ENCODE data around the gene CLOCK.

CLOCK gene

DNA sequence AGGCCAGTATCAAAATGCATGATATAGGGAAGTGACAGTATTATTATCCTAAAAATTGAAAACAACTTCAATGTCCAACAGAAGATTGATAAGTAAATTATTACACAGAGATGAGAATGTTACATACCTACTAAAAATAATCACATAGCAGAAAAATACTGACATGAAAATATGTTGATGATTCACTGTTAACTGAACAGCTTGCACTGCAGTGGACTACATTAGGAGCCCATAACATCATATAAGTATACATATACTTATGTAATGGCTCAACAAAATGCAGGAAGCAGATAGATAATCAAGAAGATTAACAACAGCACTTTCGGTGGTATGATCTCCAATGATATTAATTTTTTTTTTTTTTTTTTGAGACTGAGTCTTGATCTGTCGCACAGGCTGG, 7.1 kb downstream of the CLOCK start:
- DNase-seq, result no peak

DNA sequence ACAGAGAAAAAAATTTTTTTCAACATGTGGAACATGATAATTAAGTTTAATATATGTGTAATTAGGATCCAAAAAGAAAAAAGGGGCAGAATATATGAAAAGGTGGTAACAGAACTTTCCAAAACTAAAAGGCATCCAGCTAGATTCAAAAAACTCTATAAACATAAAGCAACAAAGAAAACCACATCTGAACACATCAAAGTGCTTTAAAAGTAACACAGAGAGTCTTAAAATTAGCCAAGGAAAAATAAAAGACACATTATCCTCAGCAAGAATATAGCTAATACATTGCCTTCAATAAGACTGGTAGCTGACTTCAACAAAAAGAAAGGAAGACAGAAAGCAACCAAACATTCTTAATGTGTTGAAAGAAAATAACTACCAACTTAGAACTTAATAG, 8.2 kb downstream of the CLOCK start:
- no peak for DNase-seq

DNA sequence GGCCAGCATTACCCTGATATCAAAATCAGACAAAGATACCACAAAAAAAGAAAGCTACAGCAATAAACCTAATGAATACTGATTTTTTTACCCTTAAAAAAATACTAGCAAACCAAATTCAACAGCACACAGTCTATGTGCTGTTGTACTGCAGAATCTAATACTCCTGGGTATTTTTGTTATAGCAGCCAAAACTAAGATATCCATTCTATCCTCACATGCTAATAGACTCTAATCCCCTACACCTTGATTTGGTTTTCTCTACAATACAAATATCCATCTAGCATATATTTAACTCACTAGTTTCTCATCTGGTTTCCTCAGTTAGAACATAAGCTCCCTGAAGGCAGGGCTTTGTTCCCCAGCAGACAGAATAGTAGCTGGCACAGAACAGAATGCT, 12.4 kb downstream of the CLOCK start:
- DNase-seq, result no peak

GRCh38 chr4:55530691-55531090, 16.0 kb downstream of the CLOCK start:
- peak; percentile 16 for DNase-seq

DNA sequence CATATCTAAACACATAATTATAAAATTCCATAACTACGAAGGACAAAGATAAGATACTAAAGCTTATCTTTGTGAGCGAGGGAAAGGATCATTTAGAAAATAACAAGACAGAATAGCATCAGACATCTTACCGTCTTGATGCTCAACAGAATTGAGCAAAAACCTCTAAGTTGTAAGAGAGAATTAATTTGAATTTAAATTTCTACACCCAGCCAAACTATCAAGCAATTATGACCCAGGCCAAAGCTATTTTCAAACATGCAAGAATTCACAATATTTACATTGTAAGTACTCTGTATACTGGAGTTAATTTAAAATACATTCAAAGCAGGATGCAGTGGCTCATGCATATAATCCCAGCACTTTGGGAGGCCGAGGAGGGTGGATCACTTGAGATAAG, 16.5 kb downstream of the CLOCK start:
- no peak for DNase-seq

DNA sequence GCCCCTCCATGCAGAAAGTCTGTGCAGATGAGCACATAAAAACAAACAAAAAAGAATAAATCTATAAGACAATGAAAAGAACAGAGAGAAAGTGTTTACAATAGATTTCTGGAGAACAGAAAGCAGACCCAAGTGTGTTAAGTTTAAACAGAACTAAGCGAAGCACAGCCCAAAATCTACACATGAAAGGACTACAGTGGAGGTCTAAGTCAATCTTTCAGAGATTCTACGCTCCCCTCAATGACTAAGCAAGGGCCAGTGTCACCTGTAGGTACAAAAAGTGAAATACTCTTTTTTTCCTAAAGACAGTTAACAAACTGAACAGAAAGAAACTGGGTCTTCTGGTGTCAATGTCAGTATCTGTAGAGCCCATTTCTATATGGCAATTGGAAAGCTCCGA, 18.2 kb downstream of the CLOCK start:
- DNase-seq, result no peak

- DNase-seq, result no peak
These were observed 21.7 kb downstream of the CLOCK start for GRCh38 chr4:55524844-55525571.

DNA sequence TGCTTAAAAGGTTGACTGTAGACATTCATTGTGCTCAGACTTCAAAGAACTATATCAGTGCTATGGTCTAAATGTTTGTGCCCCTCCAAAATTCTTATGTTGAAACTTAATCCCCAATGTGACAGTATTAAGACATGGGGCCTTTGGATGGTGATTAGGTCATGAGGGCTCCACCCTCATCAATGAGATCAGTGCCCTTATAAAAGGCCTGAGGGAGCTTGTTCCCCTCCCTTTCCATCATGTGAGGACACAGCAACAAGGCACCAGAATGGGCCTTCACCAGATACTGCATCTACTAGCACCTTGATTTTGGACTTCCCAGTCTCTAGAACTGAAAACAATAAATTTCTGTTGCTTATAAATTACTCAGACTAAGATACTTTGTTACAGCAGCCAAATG, 28.3 kb downstream of the CLOCK start:
- no peak for DNase-seq

DNA sequence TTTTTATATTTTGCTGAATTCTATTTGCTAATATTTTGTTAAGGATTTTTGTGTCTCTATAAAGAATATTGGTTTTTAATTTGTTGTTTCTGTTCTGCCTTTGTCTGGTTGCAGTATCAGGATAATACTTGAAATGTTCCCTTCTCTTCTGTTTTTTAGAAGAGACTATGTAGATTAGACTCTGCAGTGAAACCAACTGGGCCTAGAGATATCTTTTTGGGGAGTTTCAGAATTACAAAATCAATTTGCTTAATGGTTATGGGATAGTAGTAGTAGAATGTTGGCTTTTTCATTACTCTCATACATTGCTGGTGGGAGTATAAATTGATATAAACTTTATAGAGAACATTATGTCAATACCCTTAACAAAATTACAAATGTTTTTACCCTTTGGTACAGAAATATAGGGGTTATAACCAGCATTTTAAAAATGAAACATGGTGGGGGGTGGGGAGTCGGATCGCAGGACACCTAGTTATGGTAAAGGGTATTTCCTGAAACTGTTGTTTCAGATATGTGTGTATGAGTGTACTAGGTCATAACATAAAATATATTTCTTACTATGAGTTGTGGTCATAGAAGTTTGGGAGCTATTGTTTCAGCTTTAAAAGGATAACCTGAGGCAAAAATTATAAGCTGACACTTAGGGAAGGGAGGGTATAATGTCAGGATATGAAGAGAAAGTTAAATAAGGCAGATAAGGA, 29.0 kb downstream of the CLOCK start:
- no peak for DNase-seq

GRCh38 chr4:55512922-55513571, 33.7 kb downstream of the CLOCK start:
- no peak for DNase-seq

GRCh38 chr4:55512077-55512476, 34.6 kb downstream of the CLOCK start:
- DNase-seq, result no peak

GRCh38 chr4:55510685-55511084, 36.0 kb downstream of the CLOCK start:
- no peak for DNase-seq

DNA sequence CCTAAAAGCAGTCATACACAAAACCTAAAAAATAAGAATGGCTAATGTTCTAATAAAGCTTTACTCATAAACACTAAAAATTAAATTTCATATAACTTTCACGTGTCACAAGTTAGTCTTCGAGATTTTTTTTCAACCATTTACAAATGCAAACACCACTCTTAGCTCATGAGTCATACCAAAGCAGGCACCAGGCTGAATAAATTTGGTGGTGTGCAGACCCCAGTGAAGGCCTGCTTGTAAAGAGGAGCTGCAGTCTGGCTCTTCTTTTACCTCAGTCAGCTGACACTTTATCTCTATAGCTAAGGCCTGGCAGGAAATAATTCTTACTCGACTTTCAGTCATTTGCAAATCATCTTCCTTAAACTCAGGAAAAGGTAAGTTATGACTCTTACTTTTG, 37.4 kb downstream of the CLOCK start:
- peak; percentile 5 for DNase-seq

DNA sequence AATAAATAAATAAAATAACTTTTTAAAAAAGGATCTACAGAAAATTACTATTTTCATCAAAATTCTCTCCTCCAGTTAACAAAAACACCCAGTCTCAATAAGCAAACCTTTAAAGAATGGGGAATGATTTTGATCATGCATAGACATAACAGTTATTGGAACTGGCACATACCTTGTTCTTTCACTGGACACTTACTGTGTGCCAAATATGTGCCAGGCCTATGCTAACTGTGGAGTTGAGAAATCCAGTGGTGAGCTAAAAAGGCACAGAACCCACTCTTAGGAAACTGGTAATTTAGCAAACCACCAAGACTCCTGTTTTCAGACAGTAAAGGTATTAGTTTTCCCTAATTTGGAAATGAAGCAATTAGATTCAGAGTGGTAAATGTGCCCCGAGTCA, 39.1 kb downstream of the CLOCK start:
- no peak for DNase-seq

DNA sequence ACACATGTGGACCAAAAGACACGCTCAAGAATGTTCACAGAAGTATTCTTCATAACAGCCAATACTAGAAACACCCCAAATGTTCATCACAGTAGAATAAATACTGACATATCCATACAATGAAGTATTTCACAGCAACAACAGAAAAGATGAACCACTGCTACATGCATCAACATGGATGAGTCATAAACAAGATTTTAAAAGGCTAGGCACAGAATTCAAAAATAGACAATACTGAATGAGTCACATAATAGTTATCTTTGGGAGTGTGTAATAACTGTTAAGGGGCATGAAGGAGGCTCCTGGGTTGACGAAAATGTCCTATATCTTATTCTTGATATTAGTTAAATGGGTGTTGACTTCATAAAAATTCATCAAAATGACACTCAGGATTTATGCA, 43.5 kb downstream of the CLOCK start:
- DNase-seq, result no peak

DNA sequence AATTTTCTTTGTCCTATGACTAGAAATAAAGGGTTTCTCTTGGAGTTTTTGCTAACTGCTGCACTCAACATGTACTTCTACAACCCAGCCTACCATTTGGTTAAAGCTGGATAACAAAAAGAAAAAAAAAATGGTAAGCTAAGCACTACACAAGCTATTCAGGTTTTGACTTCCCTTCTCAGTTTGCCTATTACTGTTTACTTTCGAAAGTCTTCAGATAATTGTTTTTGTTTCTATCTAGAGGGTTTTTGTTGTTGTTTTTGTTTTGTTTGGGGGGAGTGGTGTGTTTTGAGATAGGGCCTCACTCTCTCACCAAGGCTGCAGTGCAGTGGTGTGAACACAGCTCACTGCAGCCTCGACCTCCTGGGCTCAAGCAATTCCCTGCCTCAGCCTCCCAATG, 46.6 kb downstream of the CLOCK start:
- no peak for DNase-seq

DNA sequence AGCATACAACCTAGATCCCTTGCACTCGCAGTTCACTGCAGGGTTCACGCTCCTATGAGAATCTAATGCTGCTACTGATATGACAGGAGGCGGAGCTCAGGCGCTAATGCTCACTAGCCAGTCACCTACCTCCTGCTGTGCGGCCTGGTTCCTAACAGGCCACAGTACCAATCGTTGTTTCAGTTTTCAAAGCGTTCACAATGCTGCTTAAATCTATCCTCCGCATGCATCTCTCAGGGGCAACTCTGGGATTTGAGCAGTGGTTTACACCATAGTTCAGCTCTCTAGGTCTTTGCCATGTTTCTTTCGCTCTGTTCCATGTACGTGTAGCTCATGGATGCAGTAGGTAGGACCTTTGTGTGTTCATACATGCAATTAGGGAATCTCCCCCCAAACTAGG, 47.2 kb downstream of the CLOCK start:
- DNase-seq, result no peak

- no peak for DNase-seq
These were observed 48.7 kb downstream of the CLOCK start for GRCh38 chr4:55498051-55498450.

DNA sequence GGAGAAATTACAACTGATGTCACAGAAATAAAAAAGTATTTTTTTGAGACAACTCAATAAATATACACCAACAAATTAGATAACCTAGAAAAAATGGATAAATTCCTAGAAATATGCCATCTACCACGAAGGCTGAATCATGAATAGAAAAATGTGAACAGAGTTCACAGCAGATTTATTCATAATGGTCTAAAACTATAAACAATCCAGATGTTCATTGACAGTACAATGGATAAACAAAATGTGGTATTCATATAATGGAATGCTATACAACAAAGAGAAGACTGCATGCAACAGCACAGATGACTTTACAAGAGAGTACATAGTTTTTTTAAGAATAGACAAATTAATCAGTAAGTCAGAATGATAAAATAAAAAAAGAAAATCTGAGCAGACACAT, 55.2 kb downstream of the CLOCK start:
- no peak for DNase-seq

GRCh38 chr4:55488716-55489115, 58.0 kb downstream of the CLOCK start:
- no peak for DNase-seq

DNA sequence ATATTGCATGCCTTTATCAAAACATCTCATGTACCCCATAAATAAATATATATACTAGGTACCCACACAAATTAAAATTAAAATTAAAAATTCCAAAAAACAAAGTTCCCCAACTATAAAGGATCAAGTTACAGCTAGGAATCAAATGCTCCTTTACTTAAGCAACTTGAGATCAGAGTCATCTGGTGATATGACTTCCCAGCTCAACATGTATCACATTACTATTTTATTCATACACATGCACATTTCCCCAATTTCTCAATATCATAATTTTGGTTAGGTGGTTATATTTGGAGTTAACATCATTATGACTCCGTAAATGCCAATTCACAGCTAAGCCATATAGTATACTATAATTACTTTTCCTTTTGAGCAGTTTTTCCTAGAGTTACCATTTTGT, 60.9 kb downstream of the CLOCK start:
- DNase-seq, result no peak

DNA sequence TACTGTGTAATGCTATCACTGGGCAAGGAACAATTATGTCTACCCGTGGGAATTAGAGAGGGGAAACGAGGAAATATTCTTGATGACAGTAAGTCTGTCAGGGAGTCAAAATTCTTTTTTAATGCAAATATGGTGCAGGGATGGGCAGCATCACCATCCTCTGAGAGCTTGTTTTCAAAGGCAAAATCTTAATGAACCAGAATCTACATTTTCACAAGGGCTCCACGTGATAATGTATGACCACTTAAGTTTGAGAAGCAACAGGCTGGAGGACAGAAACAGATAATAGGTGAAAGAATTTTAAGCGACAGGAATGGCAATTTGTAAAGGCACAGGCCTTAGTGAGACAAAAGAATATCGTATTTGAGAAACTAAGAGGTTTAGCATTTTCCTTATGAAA, 63.4 kb downstream of the CLOCK start:
- DNase-seq, result no peak

DNA sequence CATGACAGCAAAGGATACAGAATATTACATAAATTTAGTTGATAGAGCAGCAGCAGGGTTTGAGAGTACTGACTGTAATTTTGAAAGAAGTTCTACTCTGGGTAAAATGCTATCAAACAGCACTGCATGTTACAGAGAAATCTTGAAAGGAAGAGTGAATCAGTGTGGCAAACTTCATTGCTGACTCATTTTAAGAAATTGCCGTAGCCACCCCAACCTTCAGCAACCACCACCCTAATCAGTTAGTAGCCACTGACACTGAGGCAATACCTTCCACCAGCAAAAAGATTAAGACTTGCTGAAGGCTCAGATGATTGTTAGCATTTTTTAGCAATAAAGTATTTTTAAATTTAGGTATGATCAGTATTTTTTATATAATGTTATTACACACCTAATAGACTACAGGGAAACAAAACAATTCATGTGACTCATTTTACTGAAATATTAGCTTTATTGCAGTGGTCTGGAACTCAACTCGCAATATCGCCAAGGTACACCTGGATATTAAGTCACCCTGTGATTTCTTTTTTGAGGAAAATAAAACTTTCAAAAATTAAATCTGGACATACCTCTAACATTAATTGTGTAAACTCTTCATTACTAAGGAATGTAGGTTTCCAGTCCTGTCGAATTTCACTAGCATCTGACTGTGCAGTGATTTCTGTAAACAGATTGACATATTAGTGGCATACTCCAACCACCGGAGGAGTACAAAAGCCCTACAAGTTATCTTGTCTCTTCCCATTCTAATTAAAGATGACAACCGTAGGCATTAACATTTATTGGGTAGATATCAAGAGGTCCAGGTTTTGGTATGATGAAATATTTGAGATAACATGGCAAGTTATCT, 71.1 kb downstream of the CLOCK start:
- DNase-seq, result peak; percentile 4
